NCI-H1694 treated with DMSO at 0.1 percent for 48 hours (cell line): Measurements from ENCODE around the gene NEK8.
"Not testable (repeated sequence)": the region's sequence is repeated elsewhere in the genome, so short reads cannot be mapped to it uniquely, and the experiment has no call there.

ENCODE experiments used
- DNase-seq: peaks from one replicate; lab custom pipeline; 2025; lab: John Stamatoyannopoulos, UW

Gene NEK8

GRCh38 chr17:28710861-28711722 lies 17.5 kb upstream of the NEK8 start:
- peak; percentile 89 for DNase-seq

- no peak for DNase-seq
These were observed 16.9 kb upstream of the NEK8 start, which contains the start of gene PROCA1 for GRCh38 chr17:28711723-28712031. Gene PROCA1 (minus strand): TSS chr17:28711888. CDS start chr17:28711660, 228 bp downstream.

DNA sequence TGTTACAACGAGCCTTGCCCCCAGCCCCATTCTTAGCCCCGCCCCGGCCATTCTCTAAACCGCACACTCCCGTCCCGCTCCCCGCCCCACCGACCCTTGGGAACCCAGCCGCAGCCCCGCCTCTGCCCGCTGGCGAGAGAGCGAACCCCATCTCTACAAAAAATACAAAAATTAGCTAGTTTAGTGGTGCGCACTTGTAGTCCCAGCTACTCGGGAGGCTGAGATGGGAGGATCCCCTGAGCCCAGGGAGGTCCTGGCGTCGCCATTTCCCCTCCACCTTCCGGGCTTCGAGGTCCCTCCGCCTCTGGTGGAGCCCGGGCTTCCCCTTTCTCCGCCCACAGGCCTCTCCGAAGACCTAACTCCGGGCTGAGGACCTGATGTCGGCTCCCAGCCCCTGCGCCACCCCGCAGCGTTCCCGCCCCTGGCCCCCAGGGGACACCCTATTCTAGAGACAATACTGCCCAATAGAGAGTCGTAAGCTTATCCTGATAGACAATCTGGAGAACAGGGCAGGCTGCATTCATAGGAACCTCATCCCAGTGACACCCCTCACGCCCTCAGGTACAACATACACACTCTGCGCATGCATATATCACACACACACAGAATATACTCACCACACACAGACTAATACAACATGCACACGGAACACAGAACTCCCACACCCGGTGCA lies 16.4 kb upstream of the NEK8 start:
- no peak for DNase-seq

DNA sequence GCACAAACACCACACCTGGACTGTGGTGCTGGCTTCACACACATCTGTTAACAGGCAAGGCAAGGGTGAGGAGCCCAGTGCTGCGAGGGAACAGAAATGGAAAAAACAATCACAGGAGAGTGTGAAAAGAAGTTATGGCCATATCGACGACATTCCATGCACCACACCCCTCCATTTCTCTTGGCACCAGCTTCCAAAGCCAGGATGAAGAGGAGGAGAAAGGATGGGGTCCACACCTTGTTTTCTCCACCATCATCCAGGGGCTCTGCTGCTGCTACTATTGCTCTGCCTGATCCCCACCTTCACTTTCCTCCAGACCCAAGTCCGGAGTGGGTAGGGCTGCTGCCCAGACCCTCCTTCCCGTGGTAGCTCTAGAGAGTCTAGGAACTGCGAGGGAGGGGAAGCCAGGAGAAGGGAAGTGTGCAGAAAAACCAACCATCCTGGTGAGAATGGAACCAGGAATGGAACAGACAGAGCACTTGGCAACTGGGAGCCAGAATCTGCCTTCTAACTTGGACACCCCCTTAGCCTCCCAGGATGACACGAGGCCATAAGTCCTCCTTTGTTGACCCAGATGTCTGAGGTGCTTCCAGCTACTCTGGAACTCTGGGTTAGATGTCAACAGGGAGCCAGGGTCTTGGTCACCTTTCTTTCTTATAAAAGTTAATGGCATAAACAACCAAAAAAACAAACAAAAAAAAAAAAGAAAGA lies 15.7 kb upstream of the NEK8 start:
- DNase-seq, result no peak

DNA sequence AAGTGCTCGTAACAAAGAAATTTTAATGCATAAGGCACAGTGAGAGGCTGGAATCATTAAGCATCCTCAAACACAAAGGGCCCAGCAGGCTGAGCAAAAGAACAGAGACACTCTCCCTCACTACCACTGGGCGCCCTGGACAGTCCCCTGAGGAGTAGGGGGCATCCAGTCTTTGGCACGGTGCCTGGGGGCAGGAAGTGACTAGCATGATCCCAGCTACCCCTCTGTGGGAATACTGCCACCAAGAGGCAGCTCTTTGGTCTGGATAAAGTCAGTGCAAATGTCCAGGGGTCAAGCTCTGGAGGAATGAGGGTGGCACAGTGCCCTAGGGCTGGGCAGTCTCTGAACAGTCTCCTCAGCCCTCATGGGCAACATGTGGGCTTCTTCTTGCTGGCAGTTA lies 14.3 kb upstream of the NEK8 start:
- no peak for DNase-seq

- no peak for DNase-seq
These were observed 13.4 kb upstream of the NEK8 start for GRCh38 chr17:28715217-28715616.

GRCh38 chr17:28716740-28717577 lies 11.6 kb upstream of the NEK8 start:
- no peak for DNase-seq

GRCh38 chr17:28717578-28718332 lies 10.8 kb upstream of the NEK8 start, which contains the start of gene RAB34:
Gene RAB34 (minus strand): TSS chr17:28717868. CDS start chr17:28717266, 602 bp downstream.
- DNase-seq, result peak; percentile 82

GRCh38 chr17:28718333-28719020 lies 10.1 kb upstream of the NEK8 start:
- no peak for DNase-seq

GRCh38 chr17:28719021-28719433 lies 9.6 kb upstream of the NEK8 start:
- no peak for DNase-seq

DNA sequence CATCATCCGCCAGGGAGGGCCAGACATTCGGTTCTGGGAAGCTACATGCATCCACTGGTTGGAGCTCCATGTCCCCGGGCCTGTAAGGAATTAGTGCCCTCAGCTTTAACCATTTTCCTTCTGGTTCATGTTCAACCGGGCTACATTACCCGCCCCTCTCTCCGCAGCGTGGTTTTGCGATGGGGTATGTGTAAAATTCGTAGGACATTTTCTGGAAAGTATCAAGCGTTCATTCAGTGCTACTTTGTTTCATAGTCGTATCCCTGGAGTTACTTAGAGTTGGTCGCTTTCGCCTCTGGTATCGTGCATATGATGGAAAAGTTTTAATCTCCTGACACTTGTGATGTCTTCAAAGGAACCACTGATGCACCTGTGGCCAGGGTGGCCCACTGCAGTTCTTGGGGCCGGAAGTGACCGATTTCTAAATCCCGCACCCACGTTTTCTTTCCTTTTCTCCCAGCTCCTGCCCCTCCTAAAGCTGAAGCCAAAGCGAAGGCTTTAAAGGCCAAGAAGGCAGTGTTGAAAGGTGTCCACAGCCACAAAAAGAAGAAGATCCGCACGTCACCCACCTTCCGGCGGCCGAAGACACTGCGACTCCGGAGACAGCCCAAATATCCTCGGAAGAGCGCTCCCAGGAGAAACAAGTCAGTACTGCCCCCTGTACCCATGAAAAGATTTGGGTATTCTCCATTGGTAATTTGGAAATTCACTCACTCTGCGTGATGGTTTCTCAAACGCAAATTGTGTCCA lies 8.2 kb upstream of the NEK8 start:
- DNase-seq, result no peak

- DNase-seq, result not testable (repeated sequence)
These were observed 7.6 kb upstream of the NEK8 start for GRCh38 chr17:28720997-28721329.

GRCh38 chr17:28722417-28723158 lies 6.0 kb upstream of the NEK8 start:
- no peak for DNase-seq

DNA sequence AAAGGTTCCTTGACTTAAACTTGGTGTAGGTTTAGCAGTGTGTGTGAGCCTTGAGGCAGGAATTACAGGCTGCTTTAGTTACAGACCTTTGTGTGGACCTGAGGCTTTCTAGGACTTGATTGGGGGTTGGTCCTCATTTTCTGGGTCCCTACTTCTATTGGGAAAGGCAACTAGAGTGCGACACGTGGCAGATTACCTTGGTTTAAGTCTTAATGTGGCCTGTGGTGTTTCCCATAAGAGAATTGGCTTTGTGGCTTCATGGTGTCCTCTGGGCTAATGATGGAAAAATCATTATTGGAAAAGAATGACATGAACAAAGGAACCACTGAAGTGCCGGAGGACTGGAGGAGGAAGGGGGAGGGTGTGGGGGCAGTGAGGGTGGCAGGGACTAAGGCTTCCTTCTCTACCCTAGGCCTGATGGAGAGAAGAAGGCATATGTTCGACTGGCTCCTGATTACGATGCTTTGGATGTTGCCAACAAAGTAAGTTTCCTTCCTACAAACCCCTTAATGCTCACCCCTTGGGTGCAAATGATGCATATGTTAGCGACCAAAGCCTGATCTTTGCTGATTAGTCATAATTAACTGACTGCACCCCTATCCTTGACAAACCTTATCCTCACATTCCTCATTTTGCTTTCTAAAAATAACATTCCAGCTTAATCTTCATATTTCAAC lies 5.3 kb upstream of the NEK8 start:
- DNase-seq, result no peak

DNA sequence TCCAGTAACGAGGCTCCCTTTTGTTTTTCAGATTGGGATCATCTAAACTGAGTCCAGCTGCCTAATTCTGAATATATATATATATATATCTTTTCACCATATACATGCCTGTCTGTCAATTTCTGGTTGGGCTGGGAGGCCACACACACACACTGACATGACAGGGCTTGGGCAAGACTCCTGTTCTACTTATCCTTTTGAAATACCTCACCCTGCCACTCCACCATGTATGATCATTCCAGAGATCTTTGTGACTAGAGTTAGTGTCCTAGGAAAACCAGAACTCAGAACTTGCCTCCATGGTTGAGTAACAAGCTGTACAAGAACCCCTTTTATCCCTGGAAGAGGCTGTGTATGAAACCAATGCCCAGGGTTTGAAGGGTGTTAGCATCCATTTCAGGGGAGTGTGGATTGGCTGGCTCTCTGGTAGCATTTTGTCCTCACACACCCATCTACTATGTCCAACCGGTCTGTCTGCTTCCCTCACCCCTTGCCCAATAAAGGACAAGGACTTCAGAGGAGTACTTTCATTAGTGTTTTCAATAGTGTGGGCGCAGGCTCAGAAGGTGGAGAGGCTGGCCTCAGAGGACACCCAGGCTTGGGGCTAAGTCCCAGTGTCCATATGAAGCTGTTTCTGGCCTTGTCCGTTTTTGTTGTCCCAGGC lies 4.6 kb upstream of the NEK8 start:
- not testable (repeated sequence) for DNase-seq

DNA sequence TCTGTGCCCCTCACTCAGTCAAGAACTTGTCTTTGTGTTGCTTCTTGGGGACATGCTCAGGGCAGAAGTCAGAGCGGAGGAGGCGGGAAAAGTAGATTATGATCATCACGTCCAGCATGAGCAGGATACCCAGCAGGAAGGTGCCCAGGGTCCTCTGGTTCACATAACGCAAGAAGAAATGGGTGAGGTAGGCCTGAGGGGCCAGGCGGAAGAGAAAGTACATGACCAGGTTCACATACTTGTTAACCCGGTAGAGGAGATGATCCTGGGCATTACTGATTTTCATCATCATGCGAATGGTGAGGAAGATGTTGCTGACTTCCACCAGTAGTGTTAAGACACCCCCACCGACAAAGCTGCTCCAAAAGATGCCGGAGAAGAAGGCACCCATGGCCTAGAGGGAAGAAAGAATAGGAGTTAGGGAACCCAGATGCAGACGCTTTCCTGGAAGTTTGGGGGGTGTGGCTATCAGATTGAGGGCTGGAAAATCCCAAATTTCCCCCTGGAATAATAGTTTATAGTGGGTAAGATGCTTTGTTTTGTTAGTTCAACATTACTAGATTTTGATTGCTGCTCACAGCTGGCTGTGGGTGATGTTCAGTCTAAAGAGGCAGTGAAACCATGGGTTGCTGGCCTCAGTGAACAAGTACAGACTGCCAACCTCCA lies 4.0 kb upstream of the NEK8 start:
- no peak for DNase-seq

DNA sequence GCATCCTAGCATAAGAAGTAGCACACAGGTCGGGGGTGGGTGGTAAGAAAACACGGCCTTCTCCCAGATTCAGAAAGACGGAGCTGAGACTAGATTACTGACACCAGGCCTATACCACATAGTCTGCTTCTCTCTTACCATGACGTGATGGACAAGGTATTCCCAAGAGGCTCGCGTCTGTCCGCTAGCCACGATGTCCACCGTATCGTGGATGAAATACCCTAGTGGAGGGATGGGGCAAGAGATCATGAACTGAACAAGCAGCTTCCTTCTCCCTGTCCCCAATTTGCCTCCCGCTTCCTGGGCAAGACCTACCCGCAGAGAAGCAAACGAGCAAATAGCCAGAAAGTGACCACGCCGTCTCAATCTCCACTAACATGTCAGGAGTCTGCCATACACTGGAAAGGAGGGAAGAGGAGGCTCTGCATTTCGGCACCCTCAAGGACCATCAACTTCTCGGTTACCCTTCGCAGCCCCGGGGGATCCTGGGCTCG lies 3.4 kb upstream of the NEK8 start:
- DNase-seq, result peak; percentile 33
